Kidney capillary endothelial cell (primary cell): ENCODE results near the gene NEFH.

Source experiments
- DNase-seq: peaks from one replicate; pipeline ENCODE4 v3.0.0-alpha.2; 2018; ENCODE audit warnings: low spot score

NEFH gene

DNA sequence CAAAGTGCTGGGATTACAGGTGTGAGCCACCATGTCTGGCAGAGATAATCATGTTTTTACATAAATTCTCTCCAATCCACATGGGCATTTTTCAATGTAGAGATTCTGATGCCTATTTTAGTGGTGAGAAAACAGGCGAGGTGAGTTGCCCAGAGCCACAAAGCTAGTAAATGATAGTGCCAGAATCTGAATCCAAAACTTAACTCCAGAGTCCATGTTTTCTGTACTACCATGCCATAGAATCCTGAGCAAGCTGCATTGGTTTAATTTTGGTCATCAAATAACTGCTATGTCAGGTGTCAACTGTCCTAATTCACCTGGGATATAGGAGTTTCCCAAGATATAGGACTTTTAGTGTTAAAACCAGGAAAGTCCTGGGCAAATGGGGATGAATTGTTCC is 13.6 kb downstream of the NEFH start:
- no peak for DNase-seq

GRCh38 chr22:29499852-29500251 is 19.8 kb downstream of the NEFH start:
- no peak for DNase-seq

GRCh38 chr22:29503811-29504372 is 23.9 kb downstream of the NEFH start:
- no peak for DNase-seq

DNA sequence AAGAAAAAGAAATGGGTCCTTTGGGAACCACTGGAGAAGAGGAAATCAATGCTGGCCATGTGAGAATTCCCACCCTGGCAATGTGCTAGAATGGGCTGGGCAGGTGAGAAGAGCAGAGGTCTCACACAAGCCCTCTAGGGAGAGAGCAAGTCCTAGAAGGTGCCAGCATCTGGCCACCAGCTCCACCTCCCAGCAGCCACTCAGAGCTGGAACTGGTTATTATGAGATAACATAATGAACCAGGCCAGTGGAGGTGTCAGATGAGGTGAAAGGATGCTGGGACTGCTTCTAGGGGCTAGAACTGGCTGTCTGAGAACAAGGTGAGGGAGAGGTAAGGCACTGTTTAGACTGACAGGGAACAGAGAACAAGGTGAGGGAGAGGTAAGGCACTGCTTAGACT is 29.3 kb downstream of the NEFH start:
- DNase-seq: no peak

GRCh38 chr22:29509815-29510214 is 29.8 kb downstream of the NEFH start:
- no peak for DNase-seq

GRCh38 chr22:29510542-29510941 is 30.5 kb downstream of the NEFH start:
- DNase-seq: no peak

GRCh38 chr22:29511126-29511862 is 31.3 kb downstream of the NEFH start:
- no peak for DNase-seq

DNA sequence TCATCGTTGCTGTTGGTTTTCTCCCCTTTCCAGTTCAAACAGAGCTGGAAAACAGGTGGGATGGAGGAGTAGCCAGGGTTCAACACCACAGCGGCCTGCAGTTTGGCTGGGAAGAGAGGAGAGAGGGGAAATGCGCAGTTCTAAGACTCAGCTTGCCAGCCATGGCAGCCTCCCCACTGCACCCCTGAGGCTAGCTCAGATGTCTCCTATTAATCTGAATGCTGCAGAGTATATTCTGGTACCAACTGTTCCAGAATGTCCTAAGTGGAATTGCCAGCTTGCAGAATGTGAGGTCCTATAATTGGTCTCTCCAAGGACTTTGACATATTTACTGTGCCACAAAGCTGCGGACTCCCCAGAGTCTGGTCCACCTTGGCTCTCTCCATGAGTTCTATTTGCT is 32.0 kb downstream of the NEFH start:
- DNase-seq: no peak

GRCh38 chr22:29517215-29517908 is 37.3 kb downstream of the NEFH start:
- no peak for DNase-seq

DNA sequence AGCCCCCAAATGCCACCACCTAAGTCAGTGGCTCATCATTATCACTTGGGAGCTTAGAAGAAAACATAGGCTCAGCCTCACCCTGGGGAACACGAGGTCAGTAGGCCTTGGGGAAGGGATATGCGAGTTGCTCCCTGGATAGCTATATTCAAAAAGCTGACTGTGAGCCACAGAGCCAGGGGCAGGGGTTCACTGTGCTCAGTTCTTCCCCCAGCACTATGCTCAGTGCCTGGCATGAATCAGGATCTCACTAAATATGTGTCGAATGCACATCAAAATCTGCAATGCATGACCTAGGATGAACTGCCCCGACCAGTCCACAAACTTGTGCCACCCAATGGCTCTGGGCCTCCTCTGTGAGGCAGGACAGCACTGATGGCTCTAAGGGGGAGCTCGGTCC is 38.4 kb downstream of the NEFH start:
- DNase-seq: no peak

- no peak for DNase-seq
Observed at GRCh38 chr22:29519996-29520395, 40.0 kb downstream of the NEFH start.

DNA sequence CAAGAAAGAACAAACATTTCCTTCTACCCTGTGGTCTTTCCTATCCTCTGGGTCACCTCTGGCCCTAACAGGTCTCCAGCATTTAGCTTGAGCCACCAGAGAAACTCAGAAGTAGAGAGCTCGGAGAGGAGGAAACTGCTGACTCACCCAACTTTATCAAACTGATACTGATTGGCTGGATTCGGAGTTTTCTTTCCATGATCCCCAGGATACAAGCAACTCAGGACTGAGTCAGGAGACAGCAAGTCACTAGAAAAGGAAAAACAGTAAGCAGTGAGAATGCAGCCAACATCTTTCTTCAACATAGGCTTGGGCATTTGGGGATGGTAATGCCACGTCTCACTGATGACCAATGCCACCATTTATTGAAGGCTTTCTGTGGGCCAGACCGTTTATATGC is 40.8 kb downstream of the NEFH start:
- DNase-seq: peak; percentile 86

- no peak for DNase-seq
Observed at GRCh38 chr22:29521526-29521925, 41.5 kb downstream of the NEFH start.

- DNase-seq: no peak
Observed at GRCh38 chr22:29523761-29524160, 43.7 kb downstream of the NEFH start.

DNA sequence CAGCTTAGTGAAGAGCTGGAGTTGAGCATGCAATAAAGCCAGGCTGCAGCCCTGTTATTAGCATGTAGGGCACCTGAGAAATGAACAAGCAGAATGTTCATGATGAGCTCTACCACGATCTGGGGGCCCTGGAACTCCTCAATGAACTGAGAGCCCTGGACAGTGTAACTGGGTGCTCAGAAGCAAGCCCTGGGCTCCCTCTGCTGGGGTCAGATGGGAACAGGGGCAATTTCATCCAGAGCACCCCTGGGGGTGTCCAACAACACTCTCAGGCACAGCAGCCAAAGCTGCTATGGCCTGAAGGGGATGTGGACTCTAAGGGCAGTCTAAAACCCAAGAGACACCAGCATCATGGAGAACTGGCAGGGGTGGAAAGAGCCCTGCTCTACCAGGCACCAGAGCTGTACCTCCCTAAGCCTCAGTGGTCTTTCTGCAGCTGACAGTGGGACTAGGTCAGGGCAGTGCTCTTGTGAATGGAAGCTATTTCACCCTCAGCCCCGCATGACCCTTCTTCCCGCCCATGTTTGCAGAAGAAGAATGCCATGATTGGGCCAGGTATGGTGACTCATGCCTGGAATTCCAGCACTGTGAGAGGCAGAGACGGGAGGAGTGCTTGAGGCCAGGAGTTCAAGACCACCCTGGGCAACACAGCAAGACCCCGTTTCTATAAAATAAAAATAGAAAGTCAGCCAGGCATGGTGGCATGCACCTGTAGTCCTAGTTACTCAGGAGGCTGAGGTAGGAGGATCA is 44.6 kb downstream of the NEFH start:
- no peak for DNase-seq

DNA sequence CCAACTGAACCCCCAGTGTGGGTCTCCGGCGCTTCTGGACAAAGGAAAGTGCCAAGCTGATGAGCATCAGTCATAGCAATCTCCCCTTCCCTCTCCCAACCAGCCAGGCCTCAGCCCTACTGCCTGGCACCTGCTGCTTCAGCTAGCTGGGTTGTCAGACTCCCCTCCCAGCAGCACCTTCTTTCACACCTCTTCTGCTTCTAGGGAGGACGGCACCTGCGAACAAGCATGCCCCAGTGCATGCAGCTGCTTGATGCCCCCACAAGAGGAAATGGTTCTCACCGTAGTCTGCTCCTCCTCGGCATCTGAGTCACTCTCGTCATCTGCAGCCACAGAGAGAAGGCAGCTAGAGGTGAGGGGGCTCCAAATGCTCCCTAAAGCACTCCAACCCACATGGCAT is 48.1 kb downstream of the NEFH start:
- DNase-seq: no peak

DNA sequence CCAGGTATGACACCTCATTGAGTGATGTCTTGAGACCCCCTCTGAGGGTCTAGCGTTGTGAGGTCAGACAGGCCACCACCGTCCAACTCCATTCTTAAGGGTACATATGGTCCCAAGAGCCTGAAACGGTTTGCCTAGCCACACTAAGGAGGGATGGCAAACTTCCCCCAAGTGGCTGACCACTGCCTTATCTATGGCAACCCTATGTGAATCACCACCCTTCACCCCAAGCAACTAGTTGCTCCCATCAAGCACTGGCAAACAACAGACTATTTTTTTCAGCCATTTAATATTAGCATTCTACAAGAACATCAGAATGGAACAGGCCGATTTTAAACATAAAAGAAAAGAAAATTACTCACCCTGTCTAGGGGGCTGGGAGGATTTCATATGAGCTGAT is 50.7 kb downstream of the NEFH start:
- no peak for DNase-seq

- no peak for DNase-seq
Observed at GRCh38 chr22:29531419-29531818, 51.4 kb downstream of the NEFH start.

DNA sequence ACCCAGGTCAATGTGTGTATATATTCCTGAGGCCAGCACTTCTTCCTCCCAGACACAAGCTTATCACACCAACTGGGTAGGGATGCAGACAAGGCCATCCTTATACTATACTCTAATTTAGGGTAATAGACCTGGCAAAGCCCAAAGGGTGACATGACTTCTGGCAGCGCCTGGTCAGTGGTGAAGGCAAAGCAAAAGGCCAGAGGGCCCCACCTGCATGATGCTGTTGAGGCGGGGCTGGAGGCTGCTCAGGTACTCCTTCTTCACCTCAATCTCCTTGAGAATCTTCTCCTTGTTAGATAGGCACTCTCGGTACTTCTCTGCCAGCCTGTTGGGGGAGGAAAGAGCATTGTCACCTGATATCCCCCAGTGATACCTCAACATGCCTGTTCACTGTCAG is 56.4 kb downstream of the NEFH start:
- DNase-seq: no peak

GRCh38 chr22:29539105-29539504 is 59.1 kb downstream of the NEFH start:
- DNase-seq: peak; percentile 40
